Hepatocyte (in vitro differentiated cells): ENCODE results near the gene LRRC27.
"Not testable (repeated sequence)": the region's sequence is repeated elsewhere in the genome, so short reads cannot be mapped to it uniquely, and the experiment has no call there.

Experiments
- CTCF ChIP-seq: fragments of 200-600 bp; sonication (generic); IDR thresholded peaks from 2 replicates; pipeline ENCODE4 v1.5.1; 2016; ENCODE audit warnings: antibody characterized with exemption, mild to moderate bottlenecking; ENCODE audit not compliant: poor library complexity
- EZH2 ChIP-seq: fragments of 200-600 bp; sonication (generic); IDR thresholded peaks from 2 replicates; pipeline ENCODE4 v1.6.1; 2016; ENCODE audit warnings: antibody characterized with exemption, mild to moderate bottlenecking, borderline replicate concordance
- EZH2phosphoT487 ChIP-seq: fragments of 200-600 bp; sonication (generic); IDR thresholded peaks from one replicate; pipeline ENCODE4 v1.6.1; 2018; ENCODE audit warnings: antibody characterized with exemption, mild to moderate bottlenecking, low read depth, moderate library complexity; ENCODE audit not compliant: unreplicated experiment, severe bottlenecking

- not testable (repeated sequence) for TF ChIP-seq CTCF, EZH2, EZH2phosphoT487
Measured at GRCh38 chr10:132386896-132387295, 54.9 kb downstream of the LRRC27 start.
